Measurements from ENCODE around the gene FGR.

The FGR gene

GRCh38 chr1:27585684-27586083 lies 49.3 kb downstream of the FGR start:
- DNase-seq (ENCODE audit: low read depth) = no peak

- DNase-seq (ENCODE audit: low read depth) = no peak
Observed at GRCh38 chr1:27584453-27584852, 50.5 kb downstream of the FGR start.

- no peak for DNase-seq (ENCODE audit: low read depth)
Observed at GRCh38 chr1:27583479-27583878, 51.5 kb downstream of the FGR start.

- DNase-seq (ENCODE audit: low read depth) = no peak
Observed at GRCh38 chr1:27581823-27582243, 53.2 kb downstream of the FGR start.

- DNase-seq (ENCODE audit: low read depth) = no peak
Observed at GRCh38 chr1:27577504-27578188, 57.3 kb downstream of the FGR start.

- DNase-seq (ENCODE audit: low read depth) = no peak
Observed at GRCh38 chr1:27576806-27577227, 58.2 kb downstream of the FGR start.

GRCh38 chr1:27575840-27576331 lies 59.1 kb downstream of the FGR start:
- peak; percentile 56 for DNase-seq (ENCODE audit: low read depth)

- peak; percentile 83 for DNase-seq (ENCODE audit: low read depth)
Observed at GRCh38 chr1:27574871-27575831, 59.8 kb downstream of the FGR start.

GRCh38 chr1:27574001-27574781 lies 60.8 kb downstream of the FGR start:
- DNase-seq (ENCODE audit: low read depth) = no peak

- peak; percentile 33 for DNase-seq (ENCODE audit: low read depth)
Observed at GRCh38 chr1:27572679-27573426, 62.1 kb downstream of the FGR start.

- no peak for DNase-seq (ENCODE audit: low read depth)
Observed at GRCh38 chr1:27572019-27572678, 62.8 kb downstream of the FGR start.

- DNase-seq (ENCODE audit: low read depth) = no peak
Observed at GRCh38 chr1:27571439-27572018, 63.5 kb downstream of the FGR start.

GRCh38 chr1:27570784-27571183 lies 64.2 kb downstream of the FGR start:
- DNase-seq (ENCODE audit: low read depth) = no peak

- no peak for DNase-seq (ENCODE audit: low read depth)
Observed at GRCh38 chr1:27570356-27570755, 64.6 kb downstream of the FGR start.

GRCh38 chr1:27569506-27570291 lies 65.3 kb downstream of the FGR start:
- no peak for DNase-seq (ENCODE audit: low read depth)

- DNase-seq (ENCODE audit: low read depth) = peak; percentile 28
Observed at GRCh38 chr1:27569088-27569460, 65.9 kb downstream of the FGR start.

- peak; percentile 92 for DNase-seq (ENCODE audit: low read depth)
Observed at GRCh38 chr1:27568300-27569087, 66.5 kb downstream of the FGR start.

- DNase-seq (ENCODE audit: low read depth) = no peak
Observed at GRCh38 chr1:27567971-27568299, 67.0 kb downstream of the FGR start.

GRCh38 chr1:27567146-27567526 lies 67.8 kb downstream of the FGR start:
- no peak for DNase-seq (ENCODE audit: low read depth)

All from ELR (cell line).